ENCODE data around the gene KRTDAP.

- TF ChIP-seq E2F5 (CRISPR knock-in tag; IDR thresholded peaks at IDR 0.05), result no peak
- no peak for TF ChIP-seq CTCF (IDR thresholded peaks at IDR 0.05)
- no peak for TF ChIP-seq TCF7 (CRISPR knock-in tag; IDR thresholded peaks at IDR 0.05; ENCODE audit: low read depth)
- no peak for TF ChIP-seq SP1 (CRISPR knock-in tag; conservative IDR thresholded peaks at IDR 0.05)
- no peak for TF ChIP-seq AR (CRISPR knock-in tag; IDR thresholded peaks at IDR 0.05)
- no peak for TF ChIP-seq FOXK1 (CRISPR knock-in tag; IDR thresholded peaks at IDR 0.05)
- TF ChIP-seq E2F1 (CRISPR knock-in tag; IDR thresholded peaks at IDR 0.05), result no peak
- TF ChIP-seq NR1H2 (CRISPR knock-in tag; IDR thresholded peaks at IDR 0.05), result no peak
- TF ChIP-seq ZNF317 (CRISPR knock-in tag; IDR thresholded peaks at IDR 0.05; ENCODE audit: borderline replicate concordance, low read depth), result no peak
- no peak for TF ChIP-seq PREB (CRISPR knock-in tag; IDR thresholded peaks at IDR 0.05; ENCODE audit: borderline replicate concordance)
- TF ChIP-seq ZSCAN18 (CRISPR knock-in tag; IDR thresholded peaks at IDR 0.05), result no peak
Observed at GRCh38 chr19:35493971-35494370, 3.7 kb upstream of the KRTDAP start.
